GM10248 (cell line): ENCODE results near the gene NELFB.
A peak's percentile ranks its signal among the peaks of the same experiment; 100 is the strongest.

ENCODE experiments used
- CTCF ChIA-PET: fragments of 300-600 bp; sonication (Branson Sonifier 250); formaldehyde crosslinking; extraction: SDS; loops from one replicate; lab custom pipeline; 2021; ENCODE audit warnings: antibody characterized with exemption; lab: Yijun Ruan, JAX
- POLR2A ChIA-PET: fragments of 350-650 bp; sonication (Branson Sonifier 250); formaldehyde crosslinking; extraction: SDS; loops from one replicate; lab custom pipeline; 2020; ENCODE audit warnings: antibody characterized with exemption; lab: Yijun Ruan, JAX
- DNase-seq: peaks from one replicate; pipeline ENCODE4 v3.0.0; 2012; ENCODE audit errors: extremely low spot score
- CTCF ChIP-seq: IDR thresholded peaks from 2 replicates; pipeline ENCODE4 v1.5.1; 2012; ENCODE audit warnings: mild to moderate bottlenecking, low read depth; ENCODE audit errors: extremely low read depth, missing control alignments, control extremely low read depth

Gene NELFB

DNA sequence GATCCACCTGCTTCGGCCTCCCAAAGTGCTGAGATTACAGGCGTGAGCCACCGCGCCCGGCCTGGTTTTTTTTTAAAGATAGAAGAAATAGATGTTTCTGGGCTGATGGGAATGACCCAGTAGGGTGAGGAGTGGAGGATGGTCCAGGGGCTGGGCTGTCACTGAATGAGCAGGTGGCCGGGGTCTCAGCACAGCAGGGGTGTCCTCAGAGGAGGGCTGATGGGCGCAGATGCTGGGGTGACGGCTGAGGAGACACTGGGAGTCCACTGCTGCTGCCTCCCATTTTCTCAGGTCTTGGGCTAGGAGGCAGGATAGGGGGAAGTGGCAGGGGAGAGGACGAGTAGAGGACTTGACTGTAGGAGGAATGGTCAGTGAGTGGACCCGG, 20.1 kb downstream of the NELFB start:
- no peak for TF ChIP-seq CTCF
- CTCF ChIA-PET, result interaction anchor here (1.0 to 1.8 kb wide), 5 partner anchors 11 to 171 kb away, joined by 3 to 5 read pairs (median 4); no protein-coding TSS in a partner anchor
- POLR2A ChIA-PET, result interaction anchor here (1.1 to 1.3 kb wide), 3 partner anchors 30 to 34 kb away, joined by 3 to 4 read pairs (median 4); partner anchors contain the start of gene TUBB4B
- DNase-seq, result no peak

DNA sequence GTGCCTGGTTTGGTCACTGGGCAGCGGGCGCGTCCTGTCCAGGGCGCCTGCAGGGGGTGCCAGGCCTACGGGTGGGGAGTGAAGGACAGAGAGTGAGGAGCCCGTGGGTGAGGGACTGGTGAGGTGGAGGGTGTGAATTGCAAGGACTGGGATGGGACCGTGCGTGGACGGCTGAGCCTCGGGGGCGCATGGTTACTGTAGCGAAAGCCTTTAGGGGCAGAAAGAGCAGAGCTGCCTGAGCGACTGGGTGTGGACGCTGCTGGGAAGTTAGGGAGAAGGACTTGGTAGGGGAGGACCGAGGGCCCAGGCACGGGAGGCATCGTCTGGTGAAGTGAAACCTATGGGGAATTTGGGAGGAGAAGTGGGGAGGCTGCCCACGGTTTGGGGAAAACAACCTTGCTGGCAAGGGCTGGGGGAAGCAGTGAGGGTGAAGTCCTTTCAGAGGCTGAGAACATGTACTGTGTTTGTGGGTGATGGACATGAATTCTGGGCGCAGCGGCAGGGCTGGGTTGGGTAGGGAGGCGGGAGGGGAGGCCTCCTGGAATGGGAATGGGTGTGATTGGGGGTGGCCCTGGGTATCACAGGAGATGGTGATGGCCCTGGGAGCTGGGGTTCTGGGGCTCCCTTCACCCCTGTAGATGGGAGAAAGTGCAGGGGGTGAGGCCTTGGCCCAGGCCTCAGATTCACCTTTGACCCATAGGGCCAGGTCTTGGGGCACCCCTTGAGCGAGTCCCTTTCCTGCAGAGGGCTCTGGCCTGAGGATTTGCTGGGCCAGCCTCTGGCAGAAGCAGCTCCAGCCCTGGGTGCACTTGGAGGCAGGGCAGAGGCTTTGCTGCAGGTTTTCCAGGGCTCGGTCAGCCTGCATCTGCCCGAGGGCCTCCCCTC, 20.7 kb downstream of the NELFB start:
- no peak for TF ChIP-seq CTCF
- CTCF ChIA-PET, result interaction anchor here (1.0 to 2.4 kb wide), 3 partner anchors 11 to 26 kb away, joined by 3 to 11 read pairs (median 6); partner anchors contain the start of gene NRARP
- DNase-seq, result no peak
- POLR2A ChIA-PET, result interaction anchor here (2.0 kb wide), 1 partner anchor 26 kb away, joined by 7 read pairs; the partner anchor contains the start of gene NRARP

DNA sequence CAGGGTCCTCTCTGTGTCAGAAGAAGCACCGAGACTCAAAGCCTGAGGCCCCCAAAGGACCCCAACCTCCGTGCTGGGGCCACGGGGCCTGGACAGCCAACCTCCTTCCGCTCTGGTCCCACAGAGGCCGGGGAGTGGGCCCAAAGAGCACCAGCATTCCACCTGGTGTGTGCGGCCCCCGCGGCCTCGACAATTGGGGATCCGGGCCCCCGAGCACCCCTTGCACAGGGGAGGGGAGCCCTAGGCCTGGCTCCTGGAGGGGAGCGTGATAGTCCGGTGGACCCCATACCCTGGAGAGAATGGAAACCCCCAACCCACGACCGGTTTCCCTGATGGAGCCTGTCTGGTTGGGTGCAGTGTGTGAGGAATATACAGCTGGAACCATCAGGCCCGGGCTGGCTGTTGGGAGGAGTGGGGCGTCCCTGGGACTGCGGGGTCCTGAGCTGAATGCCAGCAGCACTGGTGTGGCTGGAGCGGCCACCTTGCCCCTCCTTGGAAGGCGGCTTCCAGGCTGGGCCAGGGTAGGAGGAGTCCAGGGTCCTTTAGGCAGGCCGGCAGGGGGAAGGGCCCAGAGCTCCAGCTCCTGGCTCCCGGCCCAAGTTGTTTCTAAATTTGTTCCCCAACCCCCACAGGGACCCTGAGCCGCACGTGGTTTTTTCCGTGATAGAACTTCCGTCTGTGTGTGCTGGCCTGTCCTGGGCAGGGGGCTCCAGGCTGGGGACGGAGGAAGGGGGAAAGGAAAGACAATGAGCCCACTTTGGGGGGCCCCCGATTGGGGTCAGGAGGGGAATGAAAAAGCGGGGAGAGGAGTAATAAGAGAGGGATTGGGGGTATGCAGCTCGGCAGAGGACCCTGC, 21.6 kb downstream of the NELFB start:
- POLR2A ChIA-PET, result interaction anchor here (0.6 to 2.0 kb wide), 6 partner anchors 11 to 347 kb away, joined by 3 to 7 read pairs (median 4); partner anchors contain the start of gene NRARP
- DNase-seq, result no peak
- TF ChIP-seq CTCF, result no peak
- CTCF ChIA-PET, result interaction anchor here (1.1 to 2.4 kb wide), 6 partner anchors 7 to 209 kb away, joined by 3 to 11 read pairs (median 5); partner anchors contain the start of gene NRARP

- peak; percentile 93 for DNase-seq
- peak; percentile 37 for TF ChIP-seq CTCF
- ChIA-PET CTCF (interaction anchor here (0.7 to 2.4 kb wide), 7 partner anchors 8 to 209 kb away, joined by 3 to 11 read pairs (median 4); partner anchors contain the start of gene NRARP), POLR2A (interaction anchor here (0.6 to 2.0 kb wide), 6 partner anchors 10 to 346 kb away, joined by 3 to 7 read pairs (median 4); partner anchors contain the start of gene NRARP)
Observed at GRCh38 chr9:137277329-137278041, 22.4 kb downstream of the NELFB start, which contains the start of gene TOR4A. TOR4A (plus strand) TSS chr9:137277726; CDS start chr9:137278690, 964 bp downstream.

DNA sequence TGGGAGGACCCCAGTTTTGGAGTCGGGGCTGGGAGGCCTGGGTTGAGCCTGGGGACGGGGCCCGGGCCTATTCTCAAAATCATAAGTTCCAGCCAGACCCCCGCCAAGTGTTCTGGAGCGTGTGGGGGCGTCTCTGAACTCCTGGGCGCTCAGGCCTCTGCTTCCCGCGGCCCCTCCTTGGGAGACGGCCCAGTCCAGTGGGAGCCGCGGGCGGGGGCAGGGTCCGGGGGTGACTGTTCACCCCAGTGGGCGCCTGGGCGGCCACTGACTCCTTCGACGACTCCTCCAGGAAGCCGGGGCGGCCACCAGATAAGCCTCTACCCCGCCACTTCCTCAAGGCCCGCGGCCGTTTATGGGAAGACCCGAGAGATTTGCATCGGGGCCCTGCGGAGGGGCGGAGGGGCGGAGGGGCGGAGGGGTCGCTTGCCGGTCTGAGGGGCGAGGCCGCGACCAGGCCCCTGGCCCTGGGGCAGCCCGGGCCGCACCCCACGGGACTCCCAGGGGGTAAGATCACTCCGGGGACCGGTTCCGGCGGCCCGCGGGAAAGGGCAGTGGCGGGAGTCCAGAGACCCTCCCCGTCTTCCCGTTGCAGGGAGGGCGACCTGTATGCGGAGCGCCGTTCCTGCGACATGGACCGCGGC, 23.1 kb downstream of the NELFB start:
- CTCF ChIA-PET, result interaction anchor here (0.7 to 2.4 kb wide), 5 partner anchors 8 to 41 kb away, joined by 3 to 11 read pairs (median 4); partner anchors contain the start of gene NRARP
- no peak for TF ChIP-seq CTCF
- POLR2A ChIA-PET, result interaction anchor here (1.0 to 2.0 kb wide), 3 partner anchors 9 to 36 kb away, joined by 3 to 7 read pairs (median 6); partner anchors contain the start of gene NRARP
- no peak for DNase-seq
